ENCODE results near the gene GRB10. TPM values are rescaled to one million over a fixed set of nuclear protein-coding genes. Genes with fewer than 3 reads are reported as not detected.
"Not testable (repeated sequence)": the region's sequence is repeated elsewhere in the genome, so short reads cannot be mapped to it uniquely, and the experiment has no call there.

GRB10 gene
- polyA plus RNA-seq, 6 donors from 2014 or later, result 0.24 TPM; not detected in 5

DNA sequence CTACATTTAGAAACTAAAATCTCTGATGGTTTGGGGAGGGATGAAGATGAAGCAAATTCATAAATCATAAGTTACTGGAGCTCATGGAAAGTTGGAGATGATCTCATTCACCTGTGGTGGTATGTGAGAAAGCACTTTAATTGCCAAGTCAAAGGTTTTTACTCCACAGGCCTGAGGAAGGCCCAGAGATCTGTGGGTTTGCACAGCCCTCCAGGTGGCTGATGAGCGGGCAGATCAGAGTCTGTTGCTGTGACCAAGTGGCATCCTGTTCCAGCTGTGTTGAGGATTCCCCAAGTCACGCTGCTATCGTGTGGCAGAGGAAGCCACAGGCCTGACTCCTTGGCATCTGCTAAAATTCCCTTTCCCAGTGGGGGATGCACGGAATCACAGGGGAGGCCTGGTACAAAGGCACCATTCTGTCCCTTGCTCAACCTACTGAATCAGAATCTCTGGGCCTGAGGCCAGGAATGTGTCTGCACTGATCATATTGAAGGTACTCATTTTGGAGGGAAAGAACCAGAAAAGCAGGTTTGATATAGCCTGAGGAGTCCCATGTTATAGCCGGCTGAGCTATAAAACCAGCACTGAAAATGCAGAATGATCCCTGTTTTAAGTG is 197.8 kb downstream of the GRB10 start:
- no peaks in the 10 kb centered on the region for H3K4me1 Mint-ChIP-seq

DNA sequence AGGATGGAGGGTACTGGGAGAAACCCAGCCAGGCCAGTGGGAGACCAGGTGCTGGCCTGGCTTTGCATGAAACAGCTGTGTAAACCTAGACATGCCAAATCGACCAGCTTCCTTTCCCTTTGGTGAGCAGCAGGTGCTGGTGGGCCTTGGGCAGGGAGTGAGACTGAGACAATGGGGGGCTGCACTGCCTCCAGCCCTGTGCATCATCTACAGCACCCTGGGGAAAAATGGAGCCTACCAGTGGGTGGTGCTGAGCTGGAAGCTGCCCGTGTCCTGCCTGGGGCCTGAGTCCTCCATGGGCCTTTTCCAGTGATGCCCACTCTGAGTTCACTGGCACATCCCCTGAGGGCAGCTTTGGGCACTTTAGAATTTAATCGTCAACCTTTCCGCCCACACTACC is 198.3 kb downstream of the GRB10 start:
- H3K36me3 Mint-ChIP-seq, result peaks cover 5 to 16% of the 10 kb centered on the region in 2 donors
- peaks cover 9 to 15% (median 12%) of the 10 kb centered on the region in 3 donors for H3K27me3 Mint-ChIP-seq
- ATAC-seq (ENCODE audit: low read depth in 2 of 2) (no peak), DNase-seq (no peak)
- no peak overlapping the region for H3K4me3 Mint-ChIP-seq
- H3K4me1 Mint-ChIP-seq, result no peaks in the 10 kb centered on the region
- peaks cover 9 to 32% (median 21%) of the 10 kb centered on the region in 7 donors for H3K9me3 Mint-ChIP-seq
- H3K27ac Mint-ChIP-seq, result no peak overlapping the region

More for the DNA sequence above, 197.8 kb downstream of the GRB10 start:
- DNase-seq (no peak), ATAC-seq (ENCODE audit: low read depth in 2 of 2) (no peak)
- Mint-ChIP-seq H3K36me3 (peaks cover 5 to 16% of the 10 kb centered on the region in 2 donors), H3K9me3 (peaks cover 9 to 32% (median 21%) of the 10 kb centered on the region in 7 donors), H3K27me3 (peaks cover 9 to 15% (median 13%) of the 10 kb centered on the region in 3 donors), H3K27ac (no peak overlapping the region), H3K4me3 (no peak overlapping the region)

DNA sequence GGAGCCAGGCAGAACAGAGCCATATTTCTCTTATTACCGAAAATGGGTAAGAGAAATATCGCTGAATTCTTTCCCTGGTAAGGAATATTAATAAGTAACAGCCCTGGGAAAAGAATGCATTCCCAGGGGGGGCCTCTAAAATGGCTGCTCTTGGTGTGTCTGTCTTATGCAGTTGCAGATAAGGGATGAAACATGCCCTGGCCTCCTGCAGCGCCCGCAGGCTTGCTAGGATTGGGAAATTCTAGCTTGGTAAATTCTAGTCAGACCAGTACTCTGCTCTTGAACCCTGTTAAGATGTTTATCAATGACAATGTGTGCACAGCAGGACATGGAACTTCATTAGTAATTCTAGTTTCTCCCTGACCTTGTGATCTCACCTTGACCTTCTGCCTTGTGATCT is 199.4 kb downstream of the GRB10 start:
- H3K27ac Mint-ChIP-seq; DNase-seq; ATAC-seq (ENCODE audit: low read depth in 2 of 2); H3K4me3 Mint-ChIP-seq; H3K4me1 Mint-ChIP-seq: not testable (repeated sequence)
- Mint-ChIP-seq H3K36me3 (peaks cover 5 to 16% of the 10 kb centered on the region in 2 donors), H3K9me3 (peaks cover 9 to 32% (median 21%) of the 10 kb centered on the region in 7 donors), H3K27me3 (peaks cover 9 to 15% (median 12%) of the 10 kb centered on the region in 3 donors)

DNA sequence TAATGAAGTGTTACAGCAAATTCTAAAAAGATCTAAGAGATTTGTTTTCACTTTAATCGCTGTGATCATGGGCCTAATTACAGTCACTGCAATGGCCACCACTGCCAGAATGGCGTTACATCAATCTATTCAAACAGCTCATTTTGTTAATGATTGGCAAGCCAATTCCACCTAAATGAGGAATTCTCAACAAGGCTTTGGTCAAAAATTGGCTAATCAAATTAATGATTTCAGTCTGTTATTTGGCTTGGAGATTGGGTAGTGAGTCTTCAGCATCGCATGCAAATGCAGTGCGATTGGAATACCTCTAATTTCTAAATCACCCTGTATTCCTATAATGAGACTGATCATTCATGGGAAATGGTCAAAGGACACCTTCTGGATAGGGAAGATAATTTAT is 200.4 kb downstream of the GRB10 start:
- ATAC-seq (ENCODE audit: low read depth in 2 of 2); DNase-seq; H3K4me3 Mint-ChIP-seq; H3K27ac Mint-ChIP-seq; H3K4me1 Mint-ChIP-seq: not testable (repeated sequence)
- Mint-ChIP-seq H3K27me3 (peaks cover 10 to 18% (median 12%) of the 10 kb centered on the region in 3 donors), H3K9me3 (peaks cover 9 to 40% (median 27%) of the 10 kb centered on the region in 7 donors), H3K36me3 (peaks cover 5 to 26% of the 10 kb centered on the region in 2 donors)

DNA sequence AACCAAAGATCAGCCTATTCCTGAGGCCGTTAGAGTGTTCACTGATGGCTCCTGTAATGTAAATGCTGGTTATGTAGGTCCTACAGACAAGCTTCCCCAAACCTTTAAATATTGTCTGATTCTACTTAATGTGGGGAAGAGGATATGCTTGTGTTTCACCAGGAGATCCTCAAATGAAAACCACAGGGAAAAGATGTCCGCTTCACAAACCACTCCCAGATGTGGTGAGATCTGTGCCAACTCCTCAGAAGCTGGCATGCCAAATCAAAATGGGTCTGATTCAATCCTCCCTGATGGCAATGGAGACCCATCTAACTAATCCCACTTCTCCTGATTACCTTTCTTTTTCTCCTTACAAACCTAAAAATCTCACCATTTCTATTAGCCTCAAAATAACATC is 202.0 kb downstream of the GRB10 start:
- not testable (repeated sequence) for ATAC-seq (ENCODE audit: low read depth in 2 of 2); H3K4me3 Mint-ChIP-seq; H3K27ac Mint-ChIP-seq; H3K4me1 Mint-ChIP-seq; DNase-seq
- H3K36me3 Mint-ChIP-seq, result peaks cover 5 to 34% of the 10 kb centered on the region in 2 donors
- peaks cover 12 to 20% (median 16%) of the 10 kb centered on the region in 3 donors for H3K27me3 Mint-ChIP-seq
- peaks cover 10 to 46% (median 30%) of the 10 kb centered on the region in 7 donors for H3K9me3 Mint-ChIP-seq

DNA sequence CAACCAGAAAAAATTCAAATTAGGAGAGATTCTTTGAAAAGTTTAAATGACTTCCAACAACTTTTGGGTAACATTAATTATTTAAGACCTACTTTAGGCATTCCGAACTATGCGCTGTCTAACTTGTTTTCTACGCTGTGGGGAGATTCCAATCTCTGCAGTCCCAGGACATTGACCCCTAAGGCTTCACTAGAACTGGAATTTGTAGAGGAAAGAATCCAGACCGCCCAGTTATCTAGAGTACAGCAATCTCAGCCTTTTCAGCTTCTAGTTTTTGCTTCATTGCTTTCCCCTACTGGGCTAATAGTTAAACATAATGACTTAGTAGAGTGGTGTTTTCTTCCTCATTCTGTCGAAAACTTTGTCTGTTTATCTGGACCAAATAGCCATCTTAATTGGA is 202.6 kb downstream of the GRB10 start:
- ATAC-seq (ENCODE audit: low read depth in 2 of 2) (no peak), DNase-seq (no peak)
- Mint-ChIP-seq H3K27ac (no peak overlapping the region), H3K27me3 (peaks cover 12 to 22% (median 20%) of the 10 kb centered on the region in 3 donors), H3K9me3 (peaks cover 10 to 46% (median 29%) of the 10 kb centered on the region in 7 donors), H3K36me3 (peaks cover 5 to 34% of the 10 kb centered on the region in 2 donors), H3K4me3 (no peak overlapping the region), H3K4me1 (no peaks in the 10 kb centered on the region)

DNA sequence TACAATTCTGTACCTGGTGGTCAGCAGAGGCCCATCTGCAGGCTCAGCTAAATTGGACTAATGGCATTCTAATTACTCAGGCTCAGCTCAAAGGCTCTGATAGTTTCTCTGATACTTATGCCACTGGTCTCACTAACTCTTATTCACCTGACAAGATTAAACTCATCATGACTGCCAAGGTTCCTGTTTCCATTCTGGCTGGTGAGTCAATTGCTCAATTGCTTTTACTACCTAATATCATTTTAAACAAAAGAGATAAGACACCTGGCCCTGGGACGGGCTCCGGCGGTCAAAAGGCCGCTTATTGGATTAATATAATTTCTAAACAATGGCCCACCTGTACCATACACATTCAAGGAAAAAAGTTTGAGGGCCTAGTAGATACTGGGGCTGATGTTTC is 204.6 kb downstream of the GRB10 start:
- Mint-ChIP-seq H3K36me3 (peaks cover 5 to 25% of the 10 kb centered on the region in 2 donors), H3K9me3 (peaks cover 5 to 35% (median 19%) of the 10 kb centered on the region in 7 donors), H3K27me3 (peaks cover 12 to 22% (median 20%) of the 10 kb centered on the region in 3 donors)
- not testable (repeated sequence) for H3K4me1 Mint-ChIP-seq; DNase-seq; H3K27ac Mint-ChIP-seq; ATAC-seq (ENCODE audit: low read depth in 2 of 2); H3K4me3 Mint-ChIP-seq

DNA sequence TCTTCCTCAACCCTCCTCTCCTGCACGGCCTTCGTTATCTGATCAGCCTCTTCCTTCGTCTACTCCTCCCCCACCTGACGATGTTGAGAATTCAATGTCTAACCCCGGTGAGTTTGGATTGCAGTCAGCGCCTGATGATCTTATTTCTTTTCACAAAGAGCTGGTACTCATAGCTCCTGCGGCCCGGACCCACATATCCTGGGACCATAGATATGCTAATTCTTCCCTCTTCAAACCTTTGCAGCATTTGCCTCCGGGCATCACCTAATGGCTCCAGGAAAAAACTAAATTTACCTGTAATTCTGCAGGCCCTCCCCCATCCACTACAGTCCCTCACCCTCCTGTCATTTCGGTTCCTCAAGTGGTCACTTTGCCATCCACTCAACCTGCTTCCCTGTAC is 205.1 kb downstream of the GRB10 start:
- Mint-ChIP-seq H3K4me3 (no peak overlapping the region), H3K36me3 (peaks cover 3 to 21% of the 10 kb centered on the region in 2 donors), H3K27ac (peak overlapping the region in 1 of 6 donors; percentile 3), H3K9me3 (peaks cover 3 to 30% (median 15%) of the 10 kb centered on the region in 7 donors), H3K27me3 (peaks cover 12 to 22% (median 20%) of the 10 kb centered on the region in 3 donors), H3K4me1 (no peaks in the 10 kb centered on the region)
- ATAC-seq (ENCODE audit: low read depth in 2 of 2) (no peak), DNase-seq (no peak)

DNA sequence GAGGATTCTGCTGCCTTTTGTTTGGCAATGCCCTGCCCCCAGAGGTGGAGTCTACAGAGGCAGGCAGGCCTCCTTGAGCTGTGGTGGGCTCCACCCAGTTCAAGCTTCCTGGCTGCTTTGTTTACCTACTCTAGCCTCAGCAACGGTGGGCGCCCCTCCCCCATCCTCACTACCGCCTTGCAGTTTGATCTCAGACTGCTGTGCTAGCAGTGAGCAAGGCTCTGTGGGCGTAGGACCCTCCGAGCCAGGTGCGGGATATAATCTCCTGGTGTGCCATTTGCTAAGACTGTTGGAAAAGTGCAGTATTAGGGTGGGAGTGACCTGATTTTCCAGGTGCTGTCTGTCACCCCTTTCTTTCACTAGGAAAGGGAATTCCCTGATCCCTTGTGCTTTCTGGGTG is 206.3 kb downstream of the GRB10 start:
- H3K4me1 Mint-ChIP-seq; H3K27ac Mint-ChIP-seq; H3K4me3 Mint-ChIP-seq; DNase-seq; ATAC-seq (ENCODE audit: low read depth in 2 of 2): not testable (repeated sequence)
- Mint-ChIP-seq H3K36me3 (peaks cover 0 to 17% of the 10 kb centered on the region in 2 donors), H3K9me3 (peaks cover 3 to 25% (median 14%) of the 10 kb centered on the region in 7 donors), H3K27me3 (peaks cover 8 to 22% (median 20%) of the 10 kb centered on the region in 3 donors)

DNA sequence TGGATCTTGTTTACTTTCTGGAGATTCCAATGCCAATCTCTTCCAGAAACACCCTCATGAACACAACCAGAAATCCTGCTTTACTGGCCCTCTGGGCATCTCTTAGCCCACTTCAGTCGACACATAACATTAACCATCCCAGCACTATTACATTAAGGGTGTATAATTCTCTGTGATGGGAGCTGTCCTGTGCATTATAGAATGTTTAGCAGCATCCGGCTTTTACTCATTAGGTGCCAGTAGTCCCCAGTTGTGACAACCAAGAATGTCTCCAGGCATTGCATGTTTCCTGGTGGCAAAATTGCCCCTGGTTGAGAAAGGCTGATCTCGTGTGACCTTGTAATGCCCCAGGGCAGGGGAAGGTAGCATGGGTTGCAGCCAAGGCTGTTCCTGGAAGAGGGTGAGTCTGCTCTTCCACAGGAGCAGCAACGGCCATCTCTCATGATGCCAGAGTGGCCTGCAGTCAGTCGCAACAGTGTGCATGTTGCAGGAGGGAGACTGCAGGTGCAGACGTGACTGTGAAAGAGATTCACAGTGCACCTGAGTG is 214.9 kb downstream of the GRB10 start:
- Mint-ChIP-seq H3K9me3 (peaks cover 0 to 24% (median 9%) of the 10 kb centered on the region in 7 donors), H3K4me1 (no peaks in the 10 kb centered on the region), H3K36me3 (no peaks in the 10 kb centered on the region), H3K27me3 (peaks cover 3 to 20% (median 5%) of the 10 kb centered on the region in 3 donors), H3K4me3 (no peak overlapping the region), H3K27ac (no peak overlapping the region)
- DNase-seq, result no peak
- ATAC-seq (ENCODE audit: low read depth in 2 of 2), result no peak

DNA sequence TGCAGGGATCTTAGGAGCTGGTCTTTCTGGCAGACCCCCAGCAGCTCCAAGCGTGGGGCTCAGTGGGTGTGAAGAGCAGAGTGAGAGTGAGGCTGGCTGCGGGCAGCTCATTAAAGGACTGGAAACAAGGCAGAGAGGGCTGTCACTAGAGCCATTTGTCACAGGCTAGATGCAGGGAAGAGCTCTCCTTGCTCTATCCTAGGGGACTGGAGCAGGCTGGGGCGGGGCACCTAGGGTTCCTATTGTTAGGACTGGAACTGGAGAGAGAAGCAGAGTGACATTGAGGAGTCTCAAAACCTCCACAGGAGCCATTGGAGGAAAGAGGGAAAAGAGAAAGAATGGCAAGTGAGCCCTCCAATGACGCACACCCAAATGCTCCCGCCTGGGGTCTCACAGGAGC is 216.7 kb downstream of the GRB10 start:
- H3K27ac Mint-ChIP-seq, result no peak overlapping the region
- no peaks in the 10 kb centered on the region for H3K36me3 Mint-ChIP-seq
- DNase-seq, result no peak
- H3K4me3 Mint-ChIP-seq, result peak overlapping the region in 1 of 8 donors; percentile 16
- H3K9me3 Mint-ChIP-seq, result peaks cover 0 to 15% (median 7%) of the 10 kb centered on the region in 7 donors
- peaks cover 3 to 28% (median 6%) of the 10 kb centered on the region in 3 donors for H3K27me3 Mint-ChIP-seq
- ATAC-seq (ENCODE audit: low read depth in 2 of 2), result no peak
- H3K4me1 Mint-ChIP-seq, result no peaks in the 10 kb centered on the region

DNA sequence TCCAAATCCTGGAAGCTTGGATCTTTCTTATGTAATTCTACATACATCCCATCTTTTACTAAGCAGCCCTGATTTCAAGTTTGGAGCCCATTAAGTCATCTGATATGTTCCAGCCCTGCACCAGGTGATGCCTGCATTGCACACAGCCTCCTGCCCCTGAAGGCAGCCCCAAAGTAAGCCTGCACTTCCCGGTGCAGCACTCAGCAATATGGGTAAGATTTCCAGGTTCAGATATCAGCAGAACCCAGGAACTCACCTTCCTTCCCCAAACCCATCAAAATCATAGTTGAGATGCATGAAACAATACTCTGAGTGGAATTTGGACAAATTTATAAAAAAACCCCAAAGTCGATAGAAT is 217.2 kb downstream of the GRB10 start:
- Mint-ChIP-seq H3K4me3 (no peak overlapping the region), H3K4me1 (no peaks in the 10 kb centered on the region), H3K36me3 (no peaks in the 10 kb centered on the region), H3K27me3 (peaks cover 3 to 28% (median 11%) of the 10 kb centered on the region in 3 donors), H3K9me3 (peaks cover 0 to 11% (median 6%) of the 10 kb centered on the region in 7 donors), H3K27ac (no peak overlapping the region)
- no peak for DNase-seq
- no peak for ATAC-seq (ENCODE audit: low read depth in 2 of 2)

DNA sequence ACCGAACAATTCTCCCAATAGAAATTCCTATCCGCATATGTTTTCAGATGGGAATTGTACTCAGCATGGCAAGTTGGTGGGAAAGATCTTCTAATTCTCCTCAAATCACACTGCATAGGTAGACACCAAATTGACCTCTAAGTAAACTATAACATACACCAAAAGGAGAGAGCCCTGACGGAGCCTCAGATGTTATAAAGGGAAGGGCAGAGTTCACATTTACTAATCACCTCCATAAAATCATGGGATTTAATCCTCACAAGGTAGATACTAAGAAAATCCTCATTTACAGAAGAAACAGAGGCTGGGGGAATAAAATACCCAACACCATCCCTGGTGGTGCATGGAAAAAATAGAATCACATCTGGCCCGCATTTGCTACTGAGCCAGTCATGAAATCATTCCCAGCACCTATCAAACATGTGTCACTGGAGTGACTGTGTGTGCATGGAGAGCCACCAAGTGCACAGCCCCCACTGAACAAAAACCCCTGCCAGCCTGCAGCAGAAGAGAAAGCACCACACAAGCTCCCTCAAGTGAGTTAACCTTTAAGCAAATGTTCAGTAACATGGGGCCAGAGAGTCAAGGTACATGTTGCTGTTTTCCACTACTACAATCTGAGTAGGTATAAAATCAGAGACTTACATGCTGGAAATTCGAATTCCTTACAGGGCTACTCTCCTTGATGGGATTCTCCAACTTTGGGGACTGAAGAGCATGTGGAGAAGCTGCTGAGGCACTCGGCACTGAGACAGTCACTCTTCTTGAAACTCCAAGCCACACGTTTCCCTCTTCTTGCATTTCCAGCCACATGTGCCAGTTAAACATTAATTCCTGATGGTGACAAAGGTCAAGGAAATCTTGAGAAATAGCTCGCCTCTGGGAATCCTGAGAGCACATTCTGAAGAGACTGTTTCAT is 217.8 kb downstream of the GRB10 start, which contains the start of gene DDC:
DDC (minus strand) TSS at position 766 of the 919 bp plus-strand sequence. CDS start 21,320 bp downstream, outside the sequence.
- ATAC-seq (ENCODE audit: low read depth in 2 of 2) (no peak), DNase-seq (no peak)
- Mint-ChIP-seq H3K4me3 (peak within 1 kb of the TSS in 1 of 8 donors; percentile 16), H3K27ac (no peak within 1 kb of the TSS), H3K4me1 (no peaks in the 10 kb centered on the region), H3K27me3 (peaks cover 0 to 28% (median 11%) of the 10 kb centered on the region in 3 donors), H3K36me3 (no peaks in the 10 kb centered on the region), H3K9me3 (peaks cover 0 to 6% (median under 1%) of the 10 kb centered on the region in 7 donors)

Data from naive B cell (primary cell).